ENCODE results near the gene VTN.

DNA sequence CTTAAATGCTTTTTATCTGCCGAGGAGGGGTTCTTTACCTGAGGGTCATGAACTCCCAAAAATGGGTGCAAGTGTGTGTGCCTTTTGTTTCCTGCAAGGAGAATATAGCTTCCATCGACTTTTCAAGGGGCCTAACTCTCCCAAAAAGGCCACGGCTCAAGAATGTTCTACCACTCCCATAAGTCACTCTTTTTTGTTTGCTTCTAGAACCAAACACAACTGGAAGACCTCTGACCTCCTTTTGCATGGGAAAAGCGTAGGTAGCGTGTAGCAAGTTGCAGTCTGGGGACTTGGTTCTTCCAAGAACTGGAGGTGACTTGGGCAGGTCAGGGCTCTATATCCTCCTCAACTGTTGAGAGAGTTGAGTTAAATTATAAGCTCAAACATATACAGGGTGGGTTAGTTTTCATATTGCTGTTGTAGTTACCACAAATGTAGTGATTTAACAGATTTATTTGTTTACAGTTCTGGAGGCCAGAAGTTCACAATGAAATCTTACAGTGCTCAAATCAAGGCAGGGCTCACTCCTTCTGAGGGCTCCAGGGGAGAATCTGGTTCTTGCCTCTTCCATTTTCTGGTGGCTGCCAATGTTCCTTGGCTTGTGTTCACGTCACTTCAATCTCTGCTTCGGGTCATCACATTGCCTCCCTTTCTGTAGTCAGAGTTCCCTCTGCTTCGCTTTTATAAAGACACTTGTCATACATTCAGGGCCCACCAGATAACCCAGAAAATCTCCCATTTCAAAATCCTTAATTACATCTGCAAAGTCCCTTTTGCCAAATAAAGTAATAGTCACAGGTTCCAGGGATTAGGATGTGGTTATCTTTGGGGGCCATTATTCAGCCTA, 49.7 kb downstream of the VTN start:
- TF ChIP-seq, protein P1, sequence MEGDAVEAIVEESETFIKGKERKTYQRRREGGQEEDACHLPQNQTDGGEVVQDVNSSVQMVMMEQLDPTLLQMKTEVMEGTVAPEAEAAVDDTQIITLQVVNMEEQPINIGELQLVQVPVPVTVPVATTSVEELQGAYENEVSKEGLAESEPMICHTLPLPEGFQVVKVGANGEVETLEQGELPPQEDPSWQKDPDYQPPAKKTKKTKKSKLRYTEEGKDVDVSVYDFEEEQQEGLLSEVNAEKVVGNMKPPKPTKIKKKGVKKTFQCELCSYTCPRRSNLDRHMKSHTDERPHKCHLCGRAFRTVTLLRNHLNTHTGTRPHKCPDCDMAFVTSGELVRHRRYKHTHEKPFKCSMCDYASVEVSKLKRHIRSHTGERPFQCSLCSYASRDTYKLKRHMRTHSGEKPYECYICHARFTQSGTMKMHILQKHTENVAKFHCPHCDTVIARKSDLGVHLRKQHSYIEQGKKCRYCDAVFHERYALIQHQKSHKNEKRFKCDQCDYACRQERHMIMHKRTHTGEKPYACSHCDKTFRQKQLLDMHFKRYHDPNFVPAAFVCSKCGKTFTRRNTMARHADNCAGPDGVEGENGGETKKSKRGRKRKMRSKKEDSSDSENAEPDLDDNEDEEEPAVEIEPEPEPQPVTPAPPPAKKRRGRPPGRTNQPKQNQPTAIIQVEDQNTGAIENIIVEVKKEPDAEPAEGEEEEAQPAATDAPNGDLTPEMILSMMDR (IDR thresholded peaks at IDR 0.05): no peak
- TF ChIP-seq POLR2A (IDR thresholded peaks at IDR 0.05): no peak

All from prostate gland (tissue), 2 donors.